SK-N-SH treated with all-trans-retinoic acid at 6 μM for 48 hours (cell line): ENCODE data around the gene THRB.

ENCODE experiments used
- OSR1 ChIP-seq: fragments of 250-450 bp; sonication (Bioruptor Pico); IDR thresholded peaks from 2 replicates; pipeline ENCODE4 v1.8.0; 2022; ENCODE audit warnings: moderate library complexity, mild to moderate bottlenecking, inconsistent platforms
- SNAI2 ChIP-seq: fragments of 250-450 bp; sonication (Bioruptor Pico); IDR thresholded peaks from 2 replicates; pipeline ENCODE4 v1.5.0; 2020; ENCODE audit warnings: mild to moderate bottlenecking, moderate library complexity
- ZNF8 ChIP-seq: fragments of 450-650 bp; formaldehyde crosslinking; IDR thresholded peaks from 2 replicates; pipeline ENCODE4 v1.5.0; 2020; ENCODE audit warnings: mild to moderate bottlenecking, moderate library complexity

DNA sequence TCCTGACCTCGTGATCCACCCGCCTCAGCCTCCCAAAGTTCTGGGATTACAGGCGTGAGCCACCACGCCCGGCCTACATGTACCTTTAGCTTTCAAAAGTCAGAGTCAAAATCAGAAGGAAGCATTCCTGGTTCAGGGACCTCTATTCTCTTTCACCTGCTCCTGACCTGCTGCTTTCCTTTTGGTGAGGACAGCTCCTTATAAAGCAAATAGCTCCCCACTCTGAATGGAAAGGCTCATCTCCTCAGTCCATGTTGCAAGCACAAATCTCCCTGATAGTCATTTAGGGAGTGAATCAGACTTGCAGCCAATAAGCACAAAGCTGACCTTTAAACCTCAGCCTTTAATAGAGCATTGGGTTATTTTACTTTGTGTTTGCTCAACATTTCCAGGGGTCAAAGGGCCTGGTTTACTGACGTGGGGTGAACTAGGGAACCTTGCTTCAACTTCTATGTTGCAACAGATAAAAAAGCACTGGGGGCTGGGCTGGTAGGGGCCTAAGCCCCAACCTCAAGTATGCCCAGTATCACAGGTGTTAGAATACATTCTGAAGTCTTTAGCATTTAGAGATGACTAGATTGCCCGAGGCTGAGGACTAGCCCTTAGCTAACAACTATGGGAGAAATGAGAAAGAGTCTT lies 43.1 kb downstream of the THRB start:
- no peak for TF ChIP-seq ZNF8 (CRISPR knock-in tag)
- TF ChIP-seq SNAI2 (CRISPR knock-in tag), result no peak
- TF ChIP-seq OSR1 (CRISPR knock-in tag), result no peak
